HepG2 (cell line): ENCODE data around the gene RPL35. TPM values are rescaled to one million over a fixed set of nuclear protein-coding genes. Genes with fewer than 3 reads are reported as not detected.

Experiments
- BHLHE40 ChIP-seq: IDR thresholded peaks from 2 replicates; pipeline ENCODE4 v1.6.1; 2011; ENCODE audit warnings: low read length, improper control_type of control experiment
- DMAP1 ChIP-seq: IDR thresholded peaks from 2 replicates; pipeline ENCODE4 v1.6.1; 2016
- ESRRA ChIP-seq: sonication (generic); formaldehyde crosslinking; IDR thresholded peaks from 2 replicates; pipeline ENCODE4 v1.5.1; 2020; ENCODE audit warnings: mild to moderate bottlenecking, low read depth, missing genetic modification reagents
- EZH2 ChIP-seq: conservative IDR thresholded peaks from 2 replicates; pipeline ENCODE4 v1.6.1; 2012; ENCODE audit warnings: mild to moderate bottlenecking, low read depth, low read length, moderate library complexity
- FOXC1 ChIP-seq: sonication (generic); formaldehyde crosslinking; IDR thresholded peaks from 2 replicates; pipeline ENCODE4 v1.8.0; 2022; ENCODE audit warnings: mild to moderate bottlenecking, missing genetic modification reagents, borderline replicate concordance
- FOXP4 ChIP-seq: sonication (generic); formaldehyde crosslinking; IDR thresholded peaks from 2 replicates; pipeline ENCODE4 v1.4.0; 2020; ENCODE audit warnings: missing genetic modification reagents
- MXI1 ChIP-seq: IDR thresholded peaks from 3 replicates; pipeline ENCODE4 v1.6.1; 2012; ENCODE audit warnings: low read depth, low read length, inconsistent platforms, borderline replicate concordance
- PITX1 ChIP-seq: sonication (generic); formaldehyde crosslinking; IDR thresholded peaks from 2 replicates; pipeline ENCODE4 v1.5.1; 2020; ENCODE audit warnings: mild to moderate bottlenecking, missing genetic modification reagents
- RELA ChIP-seq: sonication (generic); formaldehyde crosslinking; IDR thresholded peaks from 2 replicates; pipeline ENCODE4 v1.4.0; 2020; ENCODE audit warnings: missing genetic modification reagents
- REPIN1 ChIP-seq: sonication (generic); formaldehyde crosslinking; IDR thresholded peaks from 2 replicates; pipeline ENCODE4 v1.8.0; 2022; ENCODE audit warnings: missing genetic modification reagents, low read depth, mild to moderate bottlenecking, borderline replicate concordance
- RFX5 ChIP-seq: IDR thresholded peaks from 2 replicates; pipeline ENCODE4 v1.6.1; 2011; ENCODE audit warnings: low read depth, low read length, improper control_type of control experiment
- SALL2 ChIP-seq: sonication (generic); formaldehyde crosslinking; IDR thresholded peaks from 2 replicates; pipeline ENCODE4 v1.8.1; 2023; ENCODE audit warnings: mild to moderate bottlenecking, missing genetic modification reagents, inconsistent platforms
- SKI ChIP-seq: fragments of 450-650 bp; IDR thresholded peaks from one replicate; pipeline ENCODE4 v1.6.1; 2018; ENCODE audit warnings: mild to moderate bottlenecking; ENCODE audit not compliant: partially characterized antibody
- SNAPC2 ChIP-seq: sonication (generic); formaldehyde crosslinking; IDR thresholded peaks from 2 replicates; pipeline ENCODE4 v1.8.1; 2022; ENCODE audit warnings: mild to moderate bottlenecking, missing genetic modification reagents
- SOX5 ChIP-seq: IDR thresholded peaks from 2 replicates; pipeline ENCODE4 v1.6.1; 2016; ENCODE audit warnings: borderline replicate concordance
- TCF12 ChIP-seq, 2 experiments: fragments of 450-650 bp in 1 of 2; sonication (generic) in 1 of 2; formaldehyde crosslinking in 1 of 2; IDR thresholded peaks; 2 replicates each; pipeline versions ENCODE4 v1.6.1 to v1.8.0; 2017 to 2022; ENCODE audit warnings: antibody characterized with exemption in 1 of 2, mild to moderate bottlenecking in 1 of 2, missing genetic modification reagents in 1 of 2, moderate library complexity in 1 of 2
- USF2 ChIP-seq, 2 experiments: sonication (generic) in 1 of 2; formaldehyde crosslinking in 1 of 2; IDR thresholded peaks; 2 replicates each; pipeline versions ENCODE4 v1.5.1 to v1.6.1; 2011 to 2020; ENCODE audit warnings: borderline replicate concordance in 1 of 2, low read depth in 1 of 2, low read length in 1 of 2, mild to moderate bottlenecking in 1 of 2, missing genetic modification reagents in 1 of 2, moderate library complexity in 1 of 2
- ZBTB10 ChIP-seq: sonication (generic); formaldehyde crosslinking; IDR thresholded peaks from 2 replicates; pipeline ENCODE4 v1.4.0; 2020; ENCODE audit warnings: missing genetic modification reagents, borderline replicate concordance
- ZNF3 ChIP-seq: IDR thresholded peaks from 2 replicates; pipeline ENCODE4 v1.7.0; 2017; ENCODE audit warnings: inconsistent platforms
- ZNF776 ChIP-seq: sonication (generic); formaldehyde crosslinking; IDR thresholded peaks from 2 replicates; pipeline ENCODE4 v1.4.0; 2020; ENCODE audit warnings: mild to moderate bottlenecking, missing genetic modification reagents
- ZSCAN12 ChIP-seq: sonication (generic); formaldehyde crosslinking; IDR thresholded peaks from 2 replicates; pipeline ENCODE4 v1.9.0; 2021; ENCODE audit warnings: mild to moderate bottlenecking, missing genetic modification reagents
- ZSCAN29 ChIP-seq: sonication (generic); formaldehyde crosslinking; conservative IDR thresholded peaks from 2 replicates; pipeline ENCODE4 v1.4.0; 2020; ENCODE audit warnings: mild to moderate bottlenecking, missing genetic modification reagents
- polyA plus RNA-seq, 8 experiments: library from polyadenylated mRNA; depleted of rRNA in 3 of 8; stranded (reverse) in 7 of 8; unstranded in 1 of 8; fragments of >200 nt; fragmentation: Illumina TruSeq in 4 of 8; extraction: Trizol in 4 of 8; gene quantifications; 2 replicates each; pipeline versions ENCODE4 v1.2.1 to v1.2.3, GENCODE V29; 2011 to 2016; ENCODE audit warnings: low read depth in 4 of 8, missing spikeins in 1 of 8, mixed read lengths in 1 of 8; ENCODE audit not compliant: insufficient read depth in 1 of 8
- total RNA-seq, 5 experiments: library from RNA; depleted of rRNA; stranded (reverse); fragments of >200 nt; fragmentation: Illumina TruSeq; extraction: Trizol; gene quantifications; 2 replicates each; pipeline ENCODE4 v1.2.3, GENCODE V29; 2016; ENCODE audit warnings: low read depth in 1 of 5

RPL35 gene
- total and polyA plus RNA-seq, 2 of the 13 experiments (the other 11 are each of a cell fraction or from before 2014, with no cell fraction given): 2,153 to 2,935 TPM

GRCh38 chr9:124868511-124869465 lies 7.0 kb upstream of the RPL35 start (continued):
- 0 out of 2 replicates have a peak, but pooled peaks have one; percentile 67 for TF ChIP-seq SNAPC2 (CRISPR knock-in tag)
- no peak for TF ChIP-seq FOXP4
- TF ChIP-seq ZSCAN12 (CRISPR knock-in tag): peak; percentile 67; the same call in 1 of the 2 replicates
- TF ChIP-seq REPIN1: peak; percentile 30; the same call in 1 of the 2 replicates
- no peak for TF ChIP-seq BHLHE40
- peak; percentile 78; the same call in 1 of the 3 replicates for TF ChIP-seq MXI1
- TF ChIP-seq FOXC1 (CRISPR knock-in tag): no peak
- no peak; the same call in 1 of the 2 replicates for TF ChIP-seq SOX5 (CRISPR knock-in tag)
- no peak for TF ChIP-seq USF2 (IDR thresholded peaks at IDR 0.05; ENCODE audit: low read depth, low read length)
- TF ChIP-seq USF2 (CRISPR knock-in tag; IDR thresholded peaks at IDR 0.05; ENCODE audit: borderline replicate concordance): no peak
- no peak for TF ChIP-seq PITX1 (CRISPR knock-in tag)
- TF ChIP-seq RELA (CRISPR knock-in tag): peak; percentile 52; the same call in 1 of the 2 replicates
- peak; percentile 27; the same call in 1 of the 2 replicates for TF ChIP-seq ZBTB10
- no peak for TF ChIP-seq RFX5
- peak; percentile 19; the same call in 1 of the 2 replicates for TF ChIP-seq ESRRA
- TF ChIP-seq DMAP1 (CRISPR knock-in tag): peak; percentile 87
- no peak for TF ChIP-seq ZSCAN29 (CRISPR knock-in tag)
- TF ChIP-seq SALL2 (CRISPR knock-in tag): peak; percentile 49; the same call in 1 of the 2 replicates
- TF ChIP-seq SKI: peak; percentile 9
- peak; percentile 23; the same call in 1 of the 2 replicates for TF ChIP-seq ZNF776 (CRISPR knock-in tag)
- no peak for TF ChIP-seq TCF12 (IDR thresholded peaks at IDR 0.05)
- TF ChIP-seq TCF12 (CRISPR knock-in tag; IDR thresholded peaks at IDR 0.05): no peak
- no peak for TF ChIP-seq EZH2
- TF ChIP-seq ZNF3 (CRISPR knock-in tag): no peak
